CD14-positive monocyte (primary cell): ENCODE results near the gene SLC7A4. TPM values are rescaled to one million over a fixed set of nuclear protein-coding genes. Genes with fewer than 3 reads are reported as not detected.

Experiments
- DNase-seq, 3 donors: peaks; one replicate each; pipeline ENCODE4 v3.0.0-alpha.2; 2011 to 2022
- H2AFZ ChIP-seq: 2 replicates; pipeline ENCODE4 v1.6.0; 2012; ENCODE audit warnings: mild to moderate bottlenecking, low read depth, low read length, inconsistent platforms; ENCODE audit not compliant: insufficient read depth, poor library complexity, severe bottlenecking
- H3K27ac ChIP-seq, 2 donors: 1 replicate in 1 of 2; 2 replicates in 1 of 2; pipeline ENCODE4 v1.5.1; 2012 to 2013; ENCODE audit warnings: low read length in 2 of 2, control low read depth in 1 of 2, inconsistent platforms in 1 of 2, low read depth in 1 of 2, mild to moderate bottlenecking in 1 of 2
- H3K27me3 ChIP-seq, 2 donors: one replicate each; pipeline versions ENCODE4 v1.6.0 to v1.6.1; 2011 to 2013; ENCODE audit warnings: low read length in 2 of 2; ENCODE audit not compliant: control insufficient read depth in 2 of 2, insufficient read depth in 2 of 2
- H3K36me3 ChIP-seq, 2 donors: replicated peaks in 1 of 2; 1 replicate in 1 of 2; 2 replicates in 1 of 2; pipeline versions ENCODE4 v1.5.1 to v1.6.1; 2012 to 2013; ENCODE audit warnings: low read length in 2 of 2, control low read depth in 1 of 2, inconsistent platforms in 1 of 2, mild to moderate bottlenecking in 1 of 2; ENCODE audit not compliant: insufficient read depth in 2 of 2, control insufficient read depth in 1 of 2
- H3K4me1 ChIP-seq, 2 donors: 1 replicate in 1 of 2; 2 replicates in 1 of 2; pipeline versions ENCODE4 v1.5.1 to v1.6.1; 2012 to 2013; ENCODE audit warnings: low read length in 2 of 2, control low read depth in 1 of 2, inconsistent platforms in 1 of 2, mild to moderate bottlenecking in 1 of 2, moderate library complexity in 1 of 2; ENCODE audit not compliant: insufficient read depth in 2 of 2, control insufficient read depth in 1 of 2
- H3K4me2 ChIP-seq: replicated peaks from 2 replicates; pipeline ENCODE3; 2012; ENCODE audit warnings: low read length, moderate library complexity, mild to moderate bottlenecking; ENCODE audit not compliant: poor library complexity, severe bottlenecking; ENCODE audit errors: extremely low read depth
- H3K4me3 ChIP-seq, 3 experiments: fragments of 200-600 bp in 1 of 3; sonication (generic) in 1 of 3; replicated peaks in 1 of 3; 1 replicate in 2 of 3; 2 replicates in 1 of 3; pipeline ENCODE4 v1.5.1; 2011 to 2013; ENCODE audit warnings: low read length in 3 of 3, mild to moderate bottlenecking in 3 of 3, control low read depth in 2 of 3, low read depth in 2 of 3, inconsistent platforms in 1 of 3, moderate library complexity in 1 of 3
- H3K79me2 ChIP-seq: 2 replicates; pipeline ENCODE4 v1.6.0; 2012; ENCODE audit warnings: mild to moderate bottlenecking, control low read depth, inconsistent platforms, low read length, moderate library complexity; ENCODE audit not compliant: insufficient read depth
- H3K9ac ChIP-seq: 2 replicates; pipeline ENCODE4 v1.6.0; 2017; ENCODE audit warnings: low read length, mild to moderate bottlenecking; ENCODE audit not compliant: insufficient read depth, poor library complexity, severe bottlenecking
- H3K9me3 ChIP-seq, 2 donors: replicated peaks in 1 of 2; 1 replicate in 1 of 2; 2 replicates in 1 of 2; pipeline versions ENCODE4 v1.5.1 to v1.6.1; 2012 to 2013; ENCODE audit warnings: low read length in 2 of 2, control low read depth in 1 of 2; ENCODE audit not compliant: control insufficient read depth in 1 of 2, insufficient read depth in 1 of 2
- H4K20me1 ChIP-seq: 2 replicates; pipeline ENCODE4 v1.6.0; 2012; ENCODE audit warnings: mild to moderate bottlenecking, low read length, control low read depth, moderate library complexity; ENCODE audit not compliant: insufficient read depth
- H3K27ac Mint-ChIP-seq, 7 donors: one replicate each; pipeline ENCODE4 v1.8.0; 2020; ENCODE audit warnings: mild to moderate bottlenecking in 7 of 7, mixed read lengths in 7 of 7, moderate library complexity in 6 of 7, inconsistent platforms in 2 of 7
- H3K27me3 Mint-ChIP-seq, 3 donors: one replicate each; pipeline ENCODE4 v1.8.0; 2021 to 2022; ENCODE audit warnings: low read depth in 3 of 3, mild to moderate bottlenecking in 3 of 3, mixed read lengths in 3 of 3, moderate library complexity in 3 of 3, inconsistent platforms in 1 of 3
- H3K36me3 Mint-ChIP-seq, 2 donors: one replicate each; pipeline ENCODE4 v1.8.0; 2020; ENCODE audit warnings: mixed read lengths in 2 of 2, inconsistent platforms in 1 of 2, mild to moderate bottlenecking in 1 of 2
- H3K4me1 Mint-ChIP-seq: one replicate; pipeline ENCODE4 v1.8.0; 2020; ENCODE audit warnings: mild to moderate bottlenecking, mixed read lengths
- H3K4me3 Mint-ChIP-seq, 2 donors: one replicate each; pipeline ENCODE4 v1.8.0; 2020; ENCODE audit warnings: mild to moderate bottlenecking in 2 of 2, mixed read lengths in 2 of 2, moderate library complexity in 1 of 2
- H3K9me3 Mint-ChIP-seq, 7 donors: one replicate each; pipeline ENCODE4 v1.8.0; 2020 to 2022; ENCODE audit warnings: mixed read lengths in 7 of 7, mild to moderate bottlenecking in 6 of 7, moderate library complexity in 6 of 7, inconsistent platforms in 2 of 7
- WGBS: methylation state at CpG from one replicate; pipeline ENCODE4 v1.1.5; 2013; ENCODE audit warnings: missing lambda C conversion rate; ENCODE audit not compliant: insufficient coverage; 5-methylcytosine and 5-hydroxymethylcytosine counted together
- intact Hi-C, 2 donors: fragments of 100-400 bp; cut with micrococcal nuclease; formaldehyde crosslinking; loops; one replicate each; pipeline versions ENCODE4 v1.15.0 to v1.15.1; 2023
- polyA plus RNA-seq, 3 donors: library from polyadenylated mRNA; depleted of rRNA in 1 of 3; unstranded in 2 of 3; stranded (reverse) in 1 of 3; fragments of 300-500 nt in 2 of 3; fragments of >200 nt in 1 of 3; fragmentation: Illumina TruSeq in 2 of 3; gene quantifications; 1 replicate in 2 of 3; 2 replicates in 1 of 3; pipeline ENCODE4 v1.2.3, GENCODE V29; 2012 to 2021
- TF ChIP-seq, protein P1 (sequence below): fragments of 200-600 bp; IDR thresholded peaks from one replicate; pipeline ENCODE4 v1.8.0; 2022; ENCODE audit warnings: antibody characterized with exemption, mild to moderate bottlenecking

The SLC7A4 gene
- polyA plus RNA-seq, 3 donors = not detected

DNA sequence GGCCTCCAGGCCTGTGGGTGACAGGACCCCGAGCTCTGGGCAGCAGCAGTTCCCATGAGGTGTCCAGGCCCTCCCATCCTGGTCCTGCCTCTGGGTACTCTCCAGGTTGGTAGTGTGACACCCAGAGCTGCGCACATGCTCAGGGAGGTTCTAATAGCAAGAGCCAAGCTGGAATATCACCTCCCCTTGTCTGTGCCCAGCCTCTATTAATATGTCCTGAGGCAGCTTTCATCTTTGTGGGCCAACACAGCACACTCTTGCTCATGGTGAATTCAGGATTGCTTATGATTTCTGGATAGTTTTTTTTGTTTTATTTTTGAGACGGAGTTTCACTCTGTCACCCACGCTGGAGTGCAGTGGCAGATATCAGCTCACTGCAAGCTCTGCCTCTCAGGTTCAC lies 14.0 kb downstream of the SLC7A4 start:
- Histone ChIP-seq H3K9ac (no peak overlapping the region), H3K4me3 (no peak overlapping the region), H4K20me1 (no peaks in the 10 kb centered on the region), H3K4me1 (peaks cover 15 to 19% of the 10 kb centered on the region in 2 donors), H3K27ac (no peak overlapping the region), H3K79me2 (no peaks in the 10 kb centered on the region), H3K27me3 (peaks cover 0 to 14% of the 10 kb centered on the region in 2 donors), H3K36me3 (no peaks in the 10 kb centered on the region), H3K4me2 (no peak overlapping the region), H3K9me3 (no peaks in the 10 kb centered on the region), H2AFZ (no peak overlapping the region)
- intact Hi-C loops = loop anchor here in 1 of 2 donors (10.0 kb wide), 1 partner anchor 134 kb away; no protein-coding TSS in a partner anchor
- WGBS = 100% methylated on average over 1 of the region's 4 CpGs
- no peak overlapping the region for H3K27ac Mint-ChIP-seq
- H3K27me3 Mint-ChIP-seq = peaks cover 13 to 42% (median 18%) of the 10 kb centered on the region in 3 donors
- H3K4me3 Mint-ChIP-seq = no peak overlapping the region
- peaks cover 13% of the 10 kb centered on the region for H3K4me1 Mint-ChIP-seq
- DNase-seq = no peak
- peaks cover 0 to 5% (median 0%) of the 10 kb centered on the region in 7 donors for H3K9me3 Mint-ChIP-seq
- TF ChIP-seq, protein P1, sequence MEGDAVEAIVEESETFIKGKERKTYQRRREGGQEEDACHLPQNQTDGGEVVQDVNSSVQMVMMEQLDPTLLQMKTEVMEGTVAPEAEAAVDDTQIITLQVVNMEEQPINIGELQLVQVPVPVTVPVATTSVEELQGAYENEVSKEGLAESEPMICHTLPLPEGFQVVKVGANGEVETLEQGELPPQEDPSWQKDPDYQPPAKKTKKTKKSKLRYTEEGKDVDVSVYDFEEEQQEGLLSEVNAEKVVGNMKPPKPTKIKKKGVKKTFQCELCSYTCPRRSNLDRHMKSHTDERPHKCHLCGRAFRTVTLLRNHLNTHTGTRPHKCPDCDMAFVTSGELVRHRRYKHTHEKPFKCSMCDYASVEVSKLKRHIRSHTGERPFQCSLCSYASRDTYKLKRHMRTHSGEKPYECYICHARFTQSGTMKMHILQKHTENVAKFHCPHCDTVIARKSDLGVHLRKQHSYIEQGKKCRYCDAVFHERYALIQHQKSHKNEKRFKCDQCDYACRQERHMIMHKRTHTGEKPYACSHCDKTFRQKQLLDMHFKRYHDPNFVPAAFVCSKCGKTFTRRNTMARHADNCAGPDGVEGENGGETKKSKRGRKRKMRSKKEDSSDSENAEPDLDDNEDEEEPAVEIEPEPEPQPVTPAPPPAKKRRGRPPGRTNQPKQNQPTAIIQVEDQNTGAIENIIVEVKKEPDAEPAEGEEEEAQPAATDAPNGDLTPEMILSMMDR = no peak
- no peaks in the 10 kb centered on the region for H3K36me3 Mint-ChIP-seq

DNA sequence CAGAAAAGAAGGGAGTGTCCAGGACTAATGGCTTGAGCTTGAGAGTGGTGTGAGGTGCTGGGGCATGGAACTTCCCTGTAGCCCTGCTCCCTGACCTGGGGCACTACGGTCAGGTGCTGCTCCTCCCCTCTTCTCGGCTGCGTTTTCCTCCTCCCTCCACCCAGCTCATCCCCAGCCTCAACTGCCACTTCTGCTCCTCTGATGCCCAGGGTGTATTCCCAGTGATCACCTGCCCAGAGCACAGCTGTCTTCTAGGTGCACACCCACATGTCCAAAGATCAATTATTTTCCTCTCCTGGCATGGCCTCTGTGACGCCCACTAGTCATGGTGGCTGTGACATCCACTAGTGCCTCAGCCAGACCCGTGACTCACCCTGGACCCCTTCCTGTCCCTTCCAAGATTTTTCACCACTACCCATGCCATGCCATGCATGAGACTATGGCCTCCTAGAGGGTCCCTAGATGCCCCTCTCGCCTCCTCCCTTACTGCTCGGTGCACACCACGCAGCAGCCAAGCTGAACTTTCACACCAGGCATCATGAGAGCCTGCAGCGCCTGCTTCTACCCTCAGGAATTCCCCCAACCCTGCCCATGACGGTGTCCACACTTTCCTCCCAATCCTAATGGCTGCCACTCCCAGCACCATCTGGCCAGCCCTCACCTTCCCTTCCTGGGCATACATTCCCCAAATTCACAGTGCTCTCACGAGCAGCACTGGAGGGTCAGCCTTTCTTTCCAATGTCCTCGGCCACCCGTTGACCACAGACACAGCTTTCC lies 15.5 kb downstream of the SLC7A4 start:
- H3K27ac Mint-ChIP-seq = peak overlapping the region in 2 of 7 donors; percentile 15 to 32
- H3K36me3 ChIP-seq = no peaks in the 10 kb centered on the region
- H3K9me3 Mint-ChIP-seq = peaks cover 0 to 5% (median 0%) of the 10 kb centered on the region in 7 donors
- 87% methylated on average over 9 of the region's 13 CpGs for WGBS
- no peaks in the 10 kb centered on the region for H4K20me1 ChIP-seq
- no peak overlapping the region for H2AFZ ChIP-seq
- H3K27ac ChIP-seq = no peak overlapping the region
- no peak overlapping the region for H3K4me2 ChIP-seq
- H3K36me3 Mint-ChIP-seq = no peaks in the 10 kb centered on the region
- H3K9ac ChIP-seq = no peak overlapping the region
- no peaks in the 10 kb centered on the region for H3K9me3 ChIP-seq
- peaks cover 13% of the 10 kb centered on the region for H3K4me1 Mint-ChIP-seq
- no peak overlapping the region for H3K4me3 ChIP-seq
- intact Hi-C loops = loop anchor here in 1 of 2 donors (10.0 kb wide), 1 partner anchor 132 kb away; no protein-coding TSS in a partner anchor
- H3K27me3 Mint-ChIP-seq = peaks cover 9 to 45% (median 21%) of the 10 kb centered on the region in 3 donors
- TF ChIP-seq, protein P1 = no peak
- peaks cover 0 to 14% of the 10 kb centered on the region in 2 donors for H3K27me3 ChIP-seq
- DNase-seq = no peak
- no peak overlapping the region for H3K4me3 Mint-ChIP-seq
- H3K79me2 ChIP-seq = no peaks in the 10 kb centered on the region
- peaks cover 15 to 19% of the 10 kb centered on the region in 2 donors for H3K4me1 ChIP-seq
